COLO668 (cell line): ENCODE results near the gene PDLIM7.

Source experiments
- DNase-seq: peaks from one replicate; lab custom pipeline; 2025; ENCODE audit not compliant: unreplicated experiment; lab: John Stamatoyannopoulos, UW

The PDLIM7 gene

DNA sequence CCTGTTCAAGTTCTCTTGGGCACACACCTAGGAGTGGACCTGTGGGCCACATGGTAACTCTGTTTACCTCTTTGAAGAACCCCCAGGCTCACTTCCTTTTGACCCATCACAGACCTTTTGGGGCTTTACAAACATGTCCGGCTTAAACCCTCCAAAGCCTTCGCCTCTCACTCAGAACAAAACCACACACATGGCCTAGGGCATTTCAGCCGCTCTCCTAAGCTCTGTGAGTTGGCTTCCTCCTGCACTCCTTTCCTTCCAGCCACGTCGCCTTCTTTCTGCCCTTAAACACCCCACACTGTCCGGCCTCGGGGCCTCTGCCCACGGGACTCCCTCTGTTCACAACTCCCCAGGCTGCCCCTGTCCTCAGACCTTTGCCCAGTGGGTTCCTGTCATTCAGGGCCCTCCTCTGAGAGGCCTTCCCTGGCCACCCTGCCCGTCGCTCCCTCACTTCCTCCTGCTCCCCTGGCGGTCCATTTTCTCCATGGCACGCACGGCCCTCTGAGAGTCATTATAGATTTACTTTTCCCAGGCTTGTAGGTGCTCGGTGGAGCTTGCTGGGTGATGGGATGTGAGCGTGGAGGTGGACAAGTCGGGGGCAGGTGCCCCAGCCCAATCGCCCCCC is 10.3 kb upstream of the PDLIM7 start:
- no peak for DNase-seq

GRCh38 chr5:177507165-177507564 is 9.8 kb upstream of the PDLIM7 start:
- DNase-seq: peak; percentile 3

DNA sequence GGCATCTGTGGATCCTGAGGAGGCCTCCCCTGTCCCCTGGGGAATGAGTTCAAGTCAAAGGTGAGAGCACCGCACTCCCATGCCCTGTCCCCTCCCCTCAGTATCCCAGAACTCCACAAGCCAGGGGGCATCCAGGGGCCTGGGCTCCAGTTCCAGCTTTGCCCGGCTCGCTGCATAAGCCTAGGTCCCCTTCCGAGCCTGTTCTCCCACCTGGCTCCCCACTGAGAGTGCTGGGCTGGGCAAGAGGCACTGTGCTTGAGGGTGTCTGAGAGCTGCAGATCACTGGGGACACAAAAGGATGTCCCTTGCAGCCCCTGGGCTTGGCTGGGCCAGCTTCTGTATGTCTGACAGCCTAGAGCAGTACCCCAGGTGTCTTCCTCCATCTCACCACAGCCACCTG is 7.7 kb upstream of the PDLIM7 start:
- DNase-seq: no peak

- DNase-seq: no peak
Observed at GRCh38 chr5:177504086-177505056, 7.0 kb upstream of the PDLIM7 start.

DNA sequence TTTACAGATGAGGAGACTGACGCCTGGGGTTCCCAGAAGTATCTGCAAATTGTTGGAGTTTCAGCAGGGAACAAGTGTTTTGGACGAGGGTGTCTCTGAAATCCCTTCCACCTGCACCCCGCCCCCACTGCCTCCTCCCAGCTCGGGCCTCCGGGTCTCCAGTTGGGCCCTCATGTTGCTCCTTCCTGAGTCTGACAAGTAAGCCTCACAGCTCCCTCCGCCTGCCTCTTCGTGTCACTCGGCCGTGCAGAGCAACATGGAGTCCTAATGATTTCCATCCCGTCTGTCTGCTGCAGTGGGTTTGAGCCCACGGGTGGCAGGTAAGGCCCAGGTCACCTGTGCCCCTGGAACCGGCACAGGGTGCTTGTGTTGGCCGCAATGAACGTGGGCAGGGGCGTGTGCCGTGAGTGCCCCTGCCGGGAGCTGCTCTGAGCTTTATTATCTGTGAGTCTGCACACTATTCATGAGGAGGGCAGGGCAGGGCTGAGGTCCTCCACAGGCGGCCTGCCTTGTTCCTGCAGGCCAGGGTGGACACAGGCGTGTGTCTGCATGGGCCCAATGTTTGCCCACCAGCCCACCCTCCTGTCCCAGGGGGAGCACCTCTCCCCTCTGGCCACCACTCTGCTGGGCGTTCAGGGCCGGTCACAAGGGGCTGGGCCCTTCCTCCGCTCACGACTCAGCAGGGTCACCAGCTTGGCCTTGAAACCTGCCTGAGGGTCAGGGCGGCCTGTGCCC is 6.1 kb upstream of the PDLIM7 start:
- no peak for DNase-seq

- no peak for DNase-seq
Observed at GRCh38 chr5:177502886-177503285, 5.5 kb upstream of the PDLIM7 start.

DNA sequence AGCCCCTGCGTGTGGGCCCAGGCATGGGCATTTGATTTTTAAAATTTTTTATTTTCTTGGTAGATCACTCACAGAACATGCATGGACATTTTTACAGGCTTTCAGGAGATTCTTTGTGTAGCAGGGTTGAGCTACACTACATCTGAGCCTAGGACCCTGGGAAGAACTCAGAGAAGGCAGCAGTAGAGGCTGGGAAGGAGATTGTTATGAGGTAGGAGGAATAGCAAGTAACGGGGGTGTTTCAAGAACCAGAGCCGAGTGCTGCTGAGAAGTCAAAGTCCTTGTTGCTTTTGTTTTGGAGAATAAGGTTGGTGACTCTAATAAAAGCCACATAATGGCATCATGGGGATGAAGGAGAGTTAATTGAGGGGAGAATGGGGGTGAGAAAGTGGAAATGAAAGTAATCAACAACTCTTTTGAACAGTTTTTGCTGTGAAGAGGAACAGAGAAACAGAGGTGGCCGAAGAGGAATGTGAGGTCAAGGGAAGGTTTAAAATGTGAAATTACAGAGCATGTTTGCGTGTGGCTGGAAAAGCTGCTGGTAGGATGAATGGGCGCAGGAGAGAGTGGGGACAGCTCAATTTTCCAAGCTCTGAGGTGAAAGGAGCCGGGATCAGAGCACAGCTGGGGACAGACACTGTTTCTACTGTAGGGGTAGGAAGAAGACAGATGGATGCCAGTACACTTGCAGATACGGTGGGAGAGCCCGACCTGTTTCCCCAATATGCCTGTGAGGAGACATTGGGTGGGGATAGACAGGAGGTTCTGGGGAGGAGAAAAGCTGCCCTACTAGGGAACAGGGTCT is 4.7 kb upstream of the PDLIM7 start:
- no peak for DNase-seq

DNA sequence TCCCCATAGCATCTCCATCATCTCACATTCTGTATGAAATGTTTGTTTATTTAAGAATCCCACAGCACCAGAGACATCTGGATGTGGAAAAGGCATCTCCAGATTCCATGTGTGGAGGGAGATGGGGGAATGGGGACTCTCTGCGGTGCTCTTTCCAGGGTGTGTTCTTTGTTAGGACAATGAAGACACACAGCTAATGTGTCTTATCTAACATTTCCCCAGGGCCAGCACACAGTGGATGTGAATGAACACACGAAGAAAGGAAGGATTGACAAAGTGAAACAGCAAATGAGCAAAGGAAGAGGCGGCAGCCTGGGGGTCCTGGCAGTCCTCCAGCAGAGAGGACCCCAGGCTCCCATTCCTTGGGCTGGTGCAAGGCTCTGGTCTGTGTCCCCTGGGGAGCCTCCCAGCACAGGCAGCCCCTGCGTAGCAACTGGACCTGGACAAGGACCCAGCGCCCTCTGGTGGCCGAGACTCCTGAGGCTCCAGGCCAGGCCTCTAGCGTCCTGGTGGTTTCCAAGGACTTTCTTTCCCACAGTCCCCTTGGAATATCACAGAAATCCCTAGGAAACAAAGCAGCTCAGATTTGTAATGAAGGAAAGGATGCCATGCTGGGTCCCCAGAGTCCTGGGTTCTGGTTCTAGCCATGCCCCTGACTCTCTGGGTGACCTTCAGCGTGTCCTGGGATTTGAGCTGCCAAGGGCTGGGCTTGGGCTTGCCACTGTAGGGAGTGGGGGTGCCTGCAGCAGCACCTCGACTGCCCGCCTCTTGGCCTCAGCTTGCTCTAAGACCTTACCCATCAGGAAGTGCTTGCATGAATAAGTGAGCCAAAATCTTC is 3.5 kb upstream of the PDLIM7 start:
- DNase-seq: peak; percentile 74

- no peak for DNase-seq
Observed at GRCh38 chr5:177499842-177500241, 2.4 kb upstream of the PDLIM7 start.

- DNase-seq: peak; percentile 30
Observed at GRCh38 chr5:177498013-177498787, 796 bp upstream of the PDLIM7 start.

DNA sequence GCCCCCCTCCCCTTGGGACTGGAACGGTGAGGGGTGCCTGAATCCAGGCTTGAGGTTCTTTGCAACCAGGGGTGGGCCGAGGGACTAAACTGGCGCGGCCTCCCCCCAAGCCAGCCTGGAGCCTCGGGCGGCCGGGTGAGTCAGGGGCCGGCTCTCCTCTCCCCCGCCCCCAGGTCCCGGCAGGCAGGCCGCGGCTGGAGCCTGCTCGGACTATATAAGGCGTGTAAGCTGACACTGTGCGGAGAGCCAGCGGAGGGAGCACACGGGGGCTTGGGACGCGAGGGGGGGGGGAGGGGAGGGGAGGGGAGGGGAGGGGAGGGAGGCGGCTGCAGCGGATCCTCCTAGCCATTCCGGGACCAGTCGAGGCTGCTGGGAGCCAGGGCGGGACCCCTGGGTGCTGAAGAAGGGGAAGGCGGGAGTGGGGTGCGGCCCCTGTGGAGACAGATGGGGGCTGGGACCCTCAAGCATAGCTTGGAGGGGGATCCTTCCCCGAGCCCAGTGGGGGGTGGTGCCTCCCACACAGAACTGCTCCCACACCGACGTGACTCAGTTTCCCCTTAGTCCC is 595 bp downstream of the PDLIM7 start:
- DNase-seq: peak; percentile 38

DNA sequence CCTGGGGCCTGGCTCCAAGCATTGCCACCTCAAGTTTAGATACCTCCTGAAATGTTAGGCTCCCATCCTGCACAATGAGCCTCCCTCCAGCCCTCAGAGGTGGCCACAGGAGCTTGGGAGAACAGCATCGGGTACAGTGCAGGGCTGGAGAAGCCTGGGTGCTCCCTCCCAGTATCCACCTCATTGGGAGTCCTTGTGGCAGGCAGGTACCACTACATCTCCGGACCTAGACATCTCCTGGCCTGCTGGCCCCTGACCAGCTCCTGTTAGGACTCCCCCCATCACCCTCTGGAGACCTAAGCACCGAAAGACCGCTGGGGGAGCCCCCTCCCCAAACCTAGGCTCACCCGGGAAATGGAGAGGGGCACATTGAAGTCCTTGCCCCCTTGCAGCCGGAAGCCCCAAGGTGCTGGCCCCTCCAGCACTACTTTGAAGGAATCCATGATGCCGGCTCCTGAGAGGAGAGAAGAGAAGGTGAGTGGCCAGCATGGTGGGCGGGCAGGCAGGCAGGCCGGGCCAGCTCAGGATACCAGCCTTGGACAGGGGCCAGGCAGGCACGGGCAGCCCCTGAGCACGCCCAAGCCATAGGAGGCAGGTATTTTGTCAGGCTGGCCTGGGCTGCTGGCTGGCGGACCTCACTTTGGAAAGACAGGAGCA is 1.2 kb downstream of the PDLIM7 start:
- DNase-seq: peak; percentile 11

DNA sequence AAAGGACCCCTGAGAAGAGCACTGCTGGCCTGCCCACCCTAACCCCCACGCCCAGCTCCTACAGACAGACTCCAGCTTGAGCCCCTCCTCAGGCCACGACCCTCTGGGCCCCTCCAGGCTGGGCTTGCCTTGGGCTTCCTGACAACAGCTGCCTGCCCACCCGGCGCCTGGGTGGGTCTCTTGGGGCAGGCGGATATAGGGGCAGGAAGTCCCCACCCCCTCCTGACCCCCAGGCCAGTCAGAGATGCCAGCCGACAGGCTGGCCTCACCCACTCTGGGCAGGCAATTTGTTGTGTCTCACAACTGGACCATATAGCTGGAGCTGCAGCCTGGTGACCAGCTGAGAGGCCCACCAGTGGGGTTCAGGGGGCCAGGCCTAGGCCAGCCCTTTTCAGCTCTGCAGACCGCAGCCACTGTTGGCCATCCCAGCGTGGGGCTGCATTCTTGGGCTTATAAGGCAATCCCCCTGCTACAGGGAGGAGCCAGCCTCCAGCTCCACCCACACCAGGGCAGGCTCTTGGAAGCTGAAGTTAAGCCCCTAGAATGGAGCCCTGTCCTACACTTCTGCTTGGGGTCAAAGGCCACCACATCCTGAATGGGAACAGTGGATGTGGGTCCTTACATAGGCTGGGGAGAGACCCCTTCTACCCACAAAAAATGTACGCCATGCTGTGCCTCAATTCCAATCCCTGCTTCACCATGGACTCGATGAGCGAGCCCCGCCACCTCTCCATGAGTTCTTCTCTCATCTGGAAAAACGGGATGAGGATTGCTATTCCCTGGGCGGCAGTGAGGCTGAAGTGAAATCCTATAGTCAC is 2.0 kb downstream of the PDLIM7 start:
- no peak for DNase-seq

DNA sequence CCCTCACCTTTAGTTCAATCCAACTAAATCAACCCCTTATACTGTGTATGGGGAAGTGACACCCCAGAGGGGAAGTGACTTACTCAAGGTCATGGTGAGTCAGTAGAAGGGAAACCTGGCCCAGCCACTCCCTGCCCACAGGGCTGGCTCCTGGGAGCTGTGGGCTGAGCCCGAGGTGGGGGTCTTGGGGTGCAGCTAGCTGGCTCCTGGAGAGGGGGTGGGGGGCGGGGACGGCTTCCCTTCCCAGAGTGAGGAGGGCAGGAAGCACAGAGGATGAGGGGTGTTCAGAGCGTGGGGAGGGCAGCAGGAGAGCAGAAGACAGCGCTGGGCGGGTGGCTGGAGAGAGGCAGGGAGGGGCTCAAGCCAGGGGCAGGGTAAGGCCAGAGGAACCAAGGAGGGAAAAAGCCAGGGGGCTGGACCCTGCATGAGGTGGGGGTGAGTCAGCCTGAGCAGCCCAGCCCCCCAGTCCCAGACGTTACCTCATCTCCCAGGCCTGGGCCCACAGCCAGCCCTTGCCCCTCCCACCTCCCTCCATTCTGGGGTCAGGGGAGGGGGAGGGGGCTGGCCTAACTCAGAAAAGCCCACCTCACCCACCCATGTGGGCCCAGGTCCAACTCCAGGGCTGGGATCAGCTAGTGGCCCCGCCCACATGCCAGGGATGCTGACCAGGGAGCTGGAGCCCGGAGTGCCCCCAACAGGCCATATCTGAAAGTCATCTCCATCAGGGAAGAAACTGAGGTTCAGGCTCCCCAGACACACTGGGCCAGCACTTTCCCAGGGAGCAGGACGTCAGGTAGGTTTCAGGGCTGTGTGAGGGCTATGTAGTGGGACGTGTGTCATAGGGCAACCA is 2.8 kb downstream of the PDLIM7 start:
- DNase-seq: no peak

DNA sequence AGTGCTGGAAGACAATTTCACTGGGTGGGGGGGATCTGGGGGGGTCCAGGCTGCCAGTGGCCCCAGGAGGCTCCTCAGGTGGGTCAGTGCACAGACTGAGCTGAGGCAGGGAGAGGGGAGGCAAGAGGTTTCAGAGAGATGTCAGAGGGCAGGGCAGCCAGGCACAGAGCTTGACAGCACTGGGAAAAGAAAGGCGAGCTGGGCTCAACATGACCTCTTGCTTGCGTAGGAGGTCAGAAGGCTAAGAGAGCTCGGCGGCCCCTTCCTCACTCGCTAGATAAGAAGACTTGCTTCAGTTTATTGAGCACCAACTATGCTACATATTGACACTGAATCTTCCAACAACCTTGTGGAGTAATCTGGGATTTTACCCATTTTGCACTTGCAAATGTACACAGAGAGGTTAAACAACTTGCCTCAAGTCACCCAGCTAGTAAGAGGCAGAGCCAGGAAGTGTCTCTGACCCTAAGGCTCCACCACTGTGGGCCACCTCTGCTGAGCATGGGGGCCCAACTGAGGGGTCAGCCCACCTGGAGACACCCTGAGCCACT is 3.5 kb downstream of the PDLIM7 start:
- DNase-seq: no peak

GRCh38 chr5:177492841-177493240 is 4.6 kb downstream of the PDLIM7 start:
- DNase-seq: no peak
